ENCODE measurements around the gene PTPN21.

PTPN21 gene

DNA sequence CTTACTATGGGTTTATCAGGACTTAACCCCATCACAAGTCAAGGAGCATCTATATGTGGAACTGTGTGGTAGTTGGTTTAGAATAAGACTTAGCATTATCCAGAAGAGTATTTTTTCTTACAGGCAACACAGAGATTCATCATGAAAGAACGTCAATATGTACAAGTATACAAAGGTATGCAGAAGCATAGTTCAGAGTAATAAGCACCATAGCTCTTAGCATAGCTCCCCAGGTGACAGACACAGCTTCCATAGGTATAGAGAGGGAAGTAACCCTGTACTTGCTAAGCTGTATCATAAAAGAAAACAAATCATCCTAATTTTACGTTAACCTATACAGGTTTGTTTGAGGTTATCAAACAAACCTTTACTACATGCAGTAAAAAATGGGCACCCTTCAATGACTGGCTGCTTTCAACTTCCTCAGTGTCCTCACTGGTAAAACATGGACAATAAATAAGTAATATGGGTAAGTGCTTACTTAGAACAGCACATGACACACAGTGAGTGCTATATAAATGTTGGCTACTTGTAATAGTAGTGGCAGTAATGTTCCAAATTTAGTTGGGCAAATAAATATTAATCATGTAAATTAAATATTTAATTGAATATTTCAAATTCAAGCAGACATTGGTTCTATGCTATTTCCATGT, 50.9 kb downstream of the PTPN21 start:
- DNase-seq, result no peak

GRCh38 chr14:88502740-88503139, 52.1 kb downstream of the PTPN21 start:
- no peak for DNase-seq

DNA sequence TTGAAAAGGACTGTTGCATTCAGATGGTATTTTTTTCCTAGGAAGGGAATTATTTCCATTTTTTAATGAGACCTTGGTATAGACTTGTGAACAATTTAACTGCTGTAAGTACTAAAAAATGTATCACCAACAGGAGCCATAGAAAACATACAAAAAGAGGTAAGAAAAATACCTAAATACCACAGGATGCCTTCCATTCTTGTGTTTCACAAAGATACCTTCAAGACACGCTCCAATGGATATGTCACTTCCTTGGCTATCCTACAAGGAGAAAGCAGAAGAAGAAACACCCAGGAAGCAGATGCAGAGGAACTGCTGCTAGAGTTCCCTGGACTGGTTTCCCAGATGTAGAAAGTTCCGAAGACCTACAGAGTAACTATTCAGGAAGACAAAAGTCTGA, 54.2 kb downstream of the PTPN21 start:
- DNase-seq, result no peak

GRCh38 chr14:88499225-88499624, 55.6 kb downstream of the PTPN21 start:
- no peak for DNase-seq

- DNase-seq, result no peak
These were observed 58.4 kb downstream of the PTPN21 start for GRCh38 chr14:88496414-88496813.

DNA sequence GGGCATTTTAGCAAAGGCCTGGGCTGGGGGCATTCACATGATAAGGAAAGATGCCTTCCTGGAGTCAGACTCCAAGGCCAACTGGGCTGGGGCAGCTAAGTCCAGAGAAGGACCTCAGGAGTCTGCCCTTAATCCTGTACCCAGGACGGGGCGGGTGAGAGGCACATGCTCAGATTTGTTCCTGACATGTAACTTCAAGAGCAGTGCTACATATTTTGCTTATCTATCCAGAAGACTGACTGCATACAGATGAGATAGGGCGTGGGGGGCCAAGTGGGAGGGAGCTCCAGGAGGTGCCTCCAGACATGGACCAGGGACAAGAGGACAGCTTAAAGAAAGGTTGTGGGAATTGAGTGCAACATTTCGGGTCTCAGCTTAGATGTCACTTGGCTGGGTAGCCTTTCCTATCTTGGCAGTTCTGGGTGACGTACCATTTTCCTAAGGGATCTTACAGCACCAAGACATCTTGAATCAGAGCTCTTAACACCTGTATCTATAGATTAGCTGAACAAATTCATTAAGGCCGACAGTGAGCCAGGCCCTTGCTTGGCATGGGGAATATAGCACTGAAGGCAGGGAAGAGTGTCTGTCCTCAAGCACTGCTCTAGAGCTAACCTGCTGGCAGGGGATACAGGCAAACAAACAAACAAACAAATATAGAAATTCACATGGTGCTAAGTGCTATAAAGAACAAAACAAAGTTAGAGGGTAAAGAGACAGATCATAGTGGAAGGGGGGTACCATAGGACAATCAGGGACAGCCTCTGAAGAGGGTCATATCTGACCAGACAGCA, 61.2 kb downstream of the PTPN21 start:
- no peak for DNase-seq

DNA sequence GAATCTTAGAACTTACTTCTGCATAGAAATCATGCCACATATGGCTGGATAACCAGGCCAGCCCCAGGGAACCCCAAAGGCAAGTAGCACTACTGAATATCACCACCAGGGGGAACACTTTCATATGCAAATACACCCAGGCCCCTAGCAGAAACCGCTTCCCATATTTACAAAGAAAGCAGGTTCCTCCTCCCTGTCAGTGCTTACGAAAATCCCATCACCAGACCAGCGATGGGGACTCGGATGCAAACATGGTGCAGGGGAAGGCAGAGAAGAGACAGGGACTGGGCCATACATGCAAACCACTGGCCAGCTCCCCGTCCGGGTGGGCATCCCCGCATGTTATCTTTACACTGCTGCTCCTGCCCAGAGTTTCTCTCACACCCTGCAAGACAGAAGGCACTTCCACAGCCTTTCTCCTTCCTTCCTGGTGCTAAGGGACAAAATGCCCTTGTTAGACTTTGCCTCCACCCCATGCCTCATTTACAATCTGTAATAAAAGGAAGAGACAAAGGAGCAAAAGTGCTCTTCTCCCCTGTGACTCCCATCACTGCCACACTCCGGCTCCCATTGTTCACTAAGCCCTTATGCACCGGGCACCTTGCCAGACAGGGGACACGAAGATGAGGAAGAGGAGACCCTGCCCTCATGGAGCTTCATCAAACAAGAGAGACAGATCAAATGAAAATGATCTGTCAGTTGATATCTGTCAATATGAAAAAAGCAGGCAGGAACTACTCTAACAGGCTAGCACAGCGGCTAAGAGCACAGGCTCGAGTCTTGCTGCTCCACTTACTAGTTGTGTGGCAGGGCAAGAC, 62.3 kb downstream of the PTPN21 start:
- DNase-seq, result no peak

DNA sequence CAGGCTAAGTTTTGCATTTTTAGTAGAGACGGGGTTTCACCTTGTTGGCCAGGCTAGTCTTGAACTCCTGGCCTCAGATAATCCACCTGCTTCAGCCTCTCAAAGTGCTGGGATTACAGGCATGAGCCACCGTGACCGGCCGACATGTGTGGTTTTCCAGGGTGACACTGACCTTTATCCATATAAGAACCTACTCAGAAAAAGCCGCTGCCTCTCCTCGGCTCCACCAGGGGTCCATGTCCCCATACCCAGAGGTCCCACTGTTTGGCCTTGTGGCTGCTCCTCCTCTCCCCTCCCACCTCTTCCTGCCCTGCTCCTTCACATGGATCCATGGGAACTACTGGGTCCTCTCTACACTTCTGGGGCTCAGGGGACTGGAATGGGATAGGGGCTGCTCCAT, 64.6 kb downstream of the PTPN21 start:
- no peak for DNase-seq

DNA sequence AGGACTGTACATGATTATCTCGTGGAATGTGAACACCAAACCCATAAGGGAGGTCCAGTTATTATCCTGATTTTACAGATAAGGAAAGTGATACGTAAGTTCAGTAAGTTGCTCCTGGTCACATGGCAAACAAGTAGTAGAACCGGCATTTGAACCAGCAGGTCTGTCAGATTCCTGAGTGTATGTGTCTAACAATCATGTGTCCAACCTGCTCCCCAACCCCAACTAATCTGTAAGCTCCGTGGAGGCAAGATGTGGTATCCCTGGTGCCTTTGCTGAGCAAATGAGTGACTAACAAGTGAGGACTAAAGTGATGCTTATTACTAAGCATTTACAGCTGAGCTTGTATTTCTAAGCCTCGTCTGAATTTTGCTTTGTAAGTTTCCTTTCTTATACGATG, 65.9 kb downstream of the PTPN21 start:
- DNase-seq, result no peak

DNA sequence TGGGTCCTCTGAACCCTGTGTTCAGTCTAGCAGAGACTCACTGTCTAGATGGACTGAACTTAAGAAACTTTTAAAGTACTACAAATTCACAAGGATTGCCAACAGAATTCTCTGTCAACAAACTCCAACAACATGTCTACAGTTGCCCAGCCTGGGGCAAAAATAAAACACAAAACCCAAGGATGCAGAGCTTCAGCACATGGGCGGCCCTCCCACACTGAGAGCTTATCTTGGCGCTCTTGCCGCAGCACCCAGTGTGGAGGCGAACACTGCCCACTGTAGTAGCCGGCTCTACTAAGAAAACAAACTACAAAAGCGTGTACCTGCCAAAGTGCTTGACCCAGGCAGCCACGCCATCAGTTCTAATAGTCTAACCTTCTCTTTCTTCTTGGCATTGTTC, 66.7 kb downstream of the PTPN21 start:
- no peak for DNase-seq

GRCh38 chr14:88482524-88482923, 72.3 kb downstream of the PTPN21 start:
- no peak for DNase-seq

DNA sequence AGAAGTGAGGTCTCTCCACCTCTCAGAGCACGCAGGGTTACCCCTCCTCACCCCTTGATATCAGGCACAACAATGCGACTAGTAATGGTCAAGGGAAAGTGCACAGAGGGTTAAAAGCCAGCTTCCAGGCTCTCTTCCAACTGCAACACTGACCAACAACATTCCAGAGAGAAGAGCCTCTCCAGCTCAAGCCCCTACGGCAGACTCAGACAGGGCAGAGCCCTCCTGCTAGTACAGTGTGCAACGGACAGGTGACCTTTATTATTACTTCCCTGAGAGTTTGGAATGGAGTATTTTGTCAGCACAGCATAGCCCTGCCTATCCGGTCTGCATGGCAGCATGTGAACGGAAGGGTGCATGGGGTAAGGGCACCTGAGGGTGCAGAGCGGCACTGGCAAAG, 73.0 kb downstream of the PTPN21 start:
- no peak for DNase-seq

DNA sequence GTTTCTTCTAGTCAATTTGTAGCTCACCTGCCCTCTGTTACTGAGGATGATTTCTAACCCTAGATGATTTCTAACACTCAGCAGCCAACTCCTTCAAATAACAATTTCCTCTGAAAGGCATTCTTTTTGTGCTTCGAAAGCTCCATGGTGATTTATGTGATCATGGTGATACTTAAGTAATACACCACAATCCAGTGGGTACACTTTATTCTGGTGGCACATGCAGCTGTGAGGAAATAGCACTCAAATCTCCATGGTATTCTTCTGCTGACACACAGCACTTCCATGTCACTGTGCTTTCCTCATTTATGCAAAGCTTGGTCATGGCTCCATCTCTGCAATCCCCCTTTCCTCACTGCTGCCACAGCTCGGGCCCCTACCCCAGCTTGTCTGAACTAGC, 73.7 kb downstream of the PTPN21 start:
- DNase-seq, result no peak

DNA sequence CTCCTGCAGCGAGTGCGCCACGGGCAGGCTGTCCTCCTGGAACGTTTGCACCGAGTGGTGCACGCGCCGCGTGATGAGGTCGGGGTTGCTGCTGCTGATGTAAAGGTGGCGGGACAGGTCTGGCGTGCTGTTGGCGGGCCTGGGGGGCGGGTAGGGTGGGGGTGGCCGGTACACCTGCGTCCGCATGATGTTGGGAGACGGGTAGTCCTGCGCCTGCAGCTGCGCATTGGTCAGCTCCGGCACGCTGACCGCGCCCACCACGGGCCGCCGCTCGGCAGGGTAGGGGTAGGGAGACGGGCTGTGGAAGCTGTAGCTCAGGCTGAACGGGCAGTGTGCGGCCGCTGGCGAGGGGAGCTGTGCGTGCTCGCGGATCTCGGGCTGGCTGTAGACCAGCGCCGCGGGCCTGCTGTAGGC, 75.2 kb downstream of the PTPN21 start:
- DNase-seq, result no peak

- no peak for DNase-seq
These were observed 75.9 kb downstream of the PTPN21 start for GRCh38 chr14:88478931-88479330.

DNA sequence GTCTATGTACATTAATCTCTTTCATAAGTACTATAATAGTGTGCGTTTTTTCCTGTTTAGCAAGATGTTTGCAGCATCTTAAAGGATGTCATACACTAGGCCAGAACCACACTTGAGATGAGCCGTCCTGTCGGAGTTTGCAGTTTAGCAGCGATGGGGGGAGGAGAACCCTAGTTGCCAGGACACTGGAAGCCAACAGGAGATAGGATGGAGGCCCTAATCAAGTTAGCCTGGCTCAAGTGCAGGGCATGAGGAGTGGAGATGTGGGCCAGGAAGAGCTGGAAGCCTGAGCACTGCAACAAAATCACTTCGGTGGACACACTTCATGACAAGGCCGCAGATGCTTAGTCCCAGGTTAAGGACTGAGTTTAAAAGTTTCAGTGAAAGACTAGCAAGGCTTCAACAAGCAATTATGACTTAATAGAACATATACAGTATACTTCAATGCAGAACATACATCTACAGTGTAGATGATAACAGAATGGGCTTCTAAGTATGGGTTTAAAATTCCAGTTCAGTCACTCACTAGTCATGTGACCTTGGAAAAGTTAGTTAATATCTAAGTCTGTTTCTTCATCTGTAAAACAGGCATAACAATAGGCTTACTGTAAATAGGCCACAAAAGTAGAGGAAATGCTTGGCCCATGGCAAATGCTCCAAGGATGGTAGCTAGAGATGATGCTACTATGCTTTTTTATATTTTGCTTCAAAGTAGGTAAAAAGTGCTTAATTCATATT, 77.1 kb downstream of the PTPN21 start:
- DNase-seq, result no peak

- no peak for DNase-seq
These were observed 78.0 kb downstream of the PTPN21 start for GRCh38 chr14:88476825-88477224.

GRCh38 chr14:88476214-88476774, 78.5 kb downstream of the PTPN21 start:
- no peak for DNase-seq

GRCh38 chr14:88473791-88474190, 81.0 kb downstream of the PTPN21 start:
- DNase-seq, result no peak

GRCh38 chr14:88470542-88471440, 84.0 kb downstream of the PTPN21 start:
- DNase-seq, result no peak

GRCh38 chr14:88468406-88468805, 86.4 kb downstream of the PTPN21 start:
- no peak for DNase-seq

GRCh38 chr14:88463318-88463717, 91.5 kb downstream of the PTPN21 start:
- DNase-seq, result no peak
